Anterior cingulate cortex (tissue), 58 donors: ENCODE data around the gene RBFOX2.

Source experiments
- DNase-seq, 58 donors: peaks; one replicate each; lab custom pipeline; 2025; lab: John Stamatoyannopoulos, UW

Gene RBFOX2

DNA sequence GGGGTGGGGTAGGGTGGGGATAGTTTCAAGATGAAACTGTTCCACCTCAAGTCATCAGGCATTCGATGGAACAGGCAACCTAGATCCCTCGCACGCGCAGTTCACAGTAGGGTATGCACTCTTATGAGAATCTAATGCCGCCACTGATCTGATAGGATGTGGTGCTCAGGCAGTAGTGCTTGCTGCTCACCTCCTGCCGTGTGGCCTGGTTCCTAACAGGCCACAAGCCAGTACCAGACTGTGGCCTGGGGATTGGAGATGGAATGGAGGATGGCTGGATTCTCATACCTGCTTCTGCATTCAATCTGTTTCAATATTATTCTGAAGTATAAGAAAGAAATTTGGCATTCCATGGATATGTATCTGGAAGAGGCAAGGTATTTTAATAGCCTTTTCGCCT lies 73.1 kb downstream of the RBFOX2 start:
- DNase-seq = no peak

DNA sequence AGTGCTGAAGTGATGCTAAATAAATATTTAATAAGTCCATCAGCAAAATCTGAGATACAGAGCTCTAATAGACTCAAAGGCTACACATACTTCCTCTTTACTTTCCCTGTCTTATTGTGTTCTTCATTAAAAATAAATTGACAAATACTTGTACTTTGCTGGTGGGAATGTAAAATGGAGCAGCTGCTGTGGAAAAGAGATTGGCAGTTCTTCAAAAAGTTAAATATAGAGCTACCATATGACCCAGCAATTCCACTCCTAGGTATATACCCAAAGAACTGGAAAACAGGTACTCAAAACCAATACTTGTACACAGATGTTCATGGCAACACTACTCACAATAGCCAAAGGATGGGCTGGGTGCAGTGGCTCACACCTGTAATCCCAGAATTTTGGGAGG lies 76.0 kb downstream of the RBFOX2 start:
- no peak for DNase-seq

DNA sequence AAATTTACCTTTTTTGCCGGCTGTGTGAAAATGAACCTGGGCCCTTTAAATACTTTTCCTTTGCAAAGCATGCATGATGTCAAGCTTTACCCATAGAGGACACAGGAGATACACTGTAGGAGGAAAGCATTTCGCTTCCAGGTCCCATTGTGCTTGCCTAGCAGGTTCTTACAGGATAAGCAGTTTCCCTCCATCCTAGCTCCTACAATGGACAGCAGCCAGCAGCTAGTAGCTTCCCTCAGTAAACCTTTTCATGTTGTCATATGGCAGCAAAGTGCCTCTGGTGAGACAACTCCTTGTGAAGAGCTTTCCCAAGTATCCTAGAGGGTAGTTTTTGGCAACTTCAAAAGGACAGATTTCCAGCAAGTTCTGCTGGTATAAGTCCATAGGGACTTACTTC lies 78.4 kb downstream of the RBFOX2 start:
- no peak for DNase-seq

DNA sequence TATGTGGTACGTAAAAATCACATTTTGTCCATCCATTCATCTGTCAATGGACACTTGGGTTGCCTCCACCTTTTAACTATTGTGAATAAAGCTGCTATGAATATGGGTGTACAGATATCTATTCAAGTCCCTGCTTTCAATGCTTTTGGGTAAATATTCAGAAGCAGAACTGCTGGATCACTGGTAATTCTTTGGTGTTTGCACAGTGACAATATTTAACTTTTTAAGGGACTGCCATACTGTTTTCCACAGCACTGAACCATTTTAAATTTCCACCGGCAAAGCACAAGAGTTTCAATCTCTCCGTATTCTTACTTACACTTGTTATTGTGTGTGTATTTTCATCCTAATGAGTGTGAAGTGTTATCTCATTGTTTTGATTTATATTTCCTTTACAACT lies 79.4 kb downstream of the RBFOX2 start:
- no peak for DNase-seq

DNA sequence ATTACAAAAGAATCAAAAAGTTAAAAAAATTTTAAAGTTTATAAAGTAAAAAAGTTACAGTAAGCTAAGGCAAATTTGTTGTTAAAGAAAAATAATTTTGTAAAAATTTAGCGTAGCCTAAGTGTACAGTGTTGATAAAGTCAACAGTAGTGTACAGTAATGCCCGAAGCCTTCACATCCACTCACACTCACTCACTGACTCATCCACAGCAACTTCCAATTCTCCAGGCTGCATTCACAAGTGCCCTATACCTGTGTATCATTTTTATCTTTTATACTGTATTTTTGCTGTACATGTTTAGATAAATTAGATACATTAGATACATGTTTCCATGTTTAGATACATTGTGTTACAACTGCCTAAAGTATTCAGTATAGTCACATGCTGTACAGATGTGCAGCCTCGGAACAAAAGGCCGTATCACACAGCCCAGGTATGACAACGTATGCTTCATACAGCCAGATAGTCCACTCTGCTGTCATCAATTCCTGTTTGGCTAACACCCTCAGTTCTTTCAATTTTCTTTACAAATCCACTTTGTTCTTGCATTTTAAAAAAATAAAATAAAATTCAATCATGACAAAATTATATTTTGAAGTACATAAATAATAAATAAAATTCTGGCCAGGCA lies 80.7 kb downstream of the RBFOX2 start:
- DNase-seq = no peak

DNA sequence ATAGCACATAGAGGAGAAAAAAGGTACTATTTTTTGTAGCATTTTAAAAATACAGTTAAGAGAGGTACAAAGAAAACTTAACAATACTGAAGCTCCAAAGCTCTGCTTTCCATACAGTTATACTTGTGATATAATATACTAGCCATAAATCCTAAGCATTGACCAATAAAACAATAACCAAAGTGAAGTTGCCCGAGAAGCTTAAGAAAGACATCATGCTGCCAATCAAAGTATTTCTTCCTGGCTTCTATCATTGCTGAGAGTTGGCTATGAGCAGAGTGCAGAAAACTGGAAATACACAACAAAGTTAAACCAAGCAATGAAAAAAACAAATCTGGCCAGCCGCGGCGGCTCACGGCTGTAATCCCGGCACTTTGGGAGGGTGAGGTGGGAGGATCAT lies 84.2 kb downstream of the RBFOX2 start:
- DNase-seq = no peak

DNA sequence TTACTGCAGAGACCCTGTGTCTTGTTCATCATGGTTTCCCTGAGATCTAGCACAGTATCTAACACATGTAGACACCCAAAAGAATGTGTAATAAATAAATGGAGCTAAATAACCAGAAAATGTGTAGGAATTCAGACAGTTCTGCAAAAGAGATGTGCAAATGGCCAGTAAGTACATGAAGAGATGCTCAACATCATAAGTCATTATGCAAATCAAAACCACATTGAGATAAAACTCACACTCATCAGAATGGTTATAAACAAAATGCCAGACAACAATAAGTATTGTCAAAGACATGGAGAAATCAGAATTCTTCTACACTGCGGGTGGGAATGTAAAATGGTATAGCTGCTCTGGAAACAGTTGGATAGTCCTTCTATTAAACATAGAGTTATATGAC lies 88.5 kb downstream of the RBFOX2 start:
- no peak for DNase-seq

DNA sequence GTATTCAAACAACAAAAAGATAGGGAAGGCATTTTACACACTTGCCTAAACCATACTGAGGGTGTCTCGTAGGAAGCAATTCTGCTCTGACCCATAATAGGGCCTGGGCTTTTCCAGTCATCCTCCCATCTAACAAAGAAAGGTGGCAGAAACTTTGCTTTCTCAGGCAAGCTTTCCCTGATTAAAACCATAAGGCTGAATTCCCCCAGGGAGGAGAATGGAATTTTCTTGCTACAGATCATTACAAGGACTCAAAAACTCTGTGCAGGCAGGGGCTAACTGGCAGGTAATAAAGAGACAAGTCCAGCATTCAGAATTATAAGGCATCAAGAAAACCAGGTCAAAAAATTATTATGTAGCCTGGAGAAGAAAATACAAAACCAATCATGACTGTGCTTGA lies 90.4 kb downstream of the RBFOX2 start:
- no peak for DNase-seq

DNA sequence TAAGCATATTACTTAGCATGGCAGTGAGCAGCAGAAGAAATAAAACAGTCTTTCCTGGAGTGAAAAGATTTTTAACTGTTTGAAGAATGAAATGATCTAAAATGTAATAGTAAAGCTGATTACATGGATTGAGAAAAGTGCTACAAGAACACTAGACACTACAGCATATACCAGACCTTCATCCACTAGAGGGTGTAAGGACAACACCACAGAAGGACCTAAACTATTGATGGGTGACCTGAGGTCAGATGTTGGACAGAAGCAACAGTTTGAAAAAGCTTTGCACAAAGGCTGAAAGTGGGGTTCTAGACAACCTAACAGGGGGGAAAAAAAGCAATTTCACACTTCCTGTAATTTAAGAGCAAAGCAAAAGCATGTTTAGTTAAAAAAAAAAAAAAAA lies 97.7 kb downstream of the RBFOX2 start:
- DNase-seq = peak in 6 of 58 donors; percentile 7 to 42 (median 18)

DNA sequence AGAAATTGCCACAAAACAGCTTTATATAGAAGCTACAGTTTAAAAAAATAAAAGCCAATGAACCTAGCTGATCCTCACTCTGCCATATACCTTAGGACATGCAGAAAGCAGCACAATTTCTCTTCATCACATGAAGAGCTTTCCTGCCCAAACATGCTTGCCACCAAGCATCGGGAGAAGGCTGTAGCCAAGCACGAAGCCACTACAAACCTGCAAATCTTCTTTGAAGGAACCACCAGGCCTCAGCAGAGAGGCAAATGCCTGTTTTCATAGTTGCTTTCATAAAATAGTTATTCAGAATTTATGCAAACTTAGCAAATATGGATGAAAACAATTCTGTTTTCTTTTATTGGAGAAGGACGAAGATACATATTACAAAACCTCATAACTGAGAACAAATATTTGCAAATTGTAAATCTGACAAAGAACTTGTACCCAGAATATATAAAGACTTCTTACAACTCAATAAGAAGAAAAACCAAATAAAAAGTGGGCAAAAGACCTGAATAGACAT lies 100.3 kb downstream of the RBFOX2 start:
- DNase-seq = no peak

DNA sequence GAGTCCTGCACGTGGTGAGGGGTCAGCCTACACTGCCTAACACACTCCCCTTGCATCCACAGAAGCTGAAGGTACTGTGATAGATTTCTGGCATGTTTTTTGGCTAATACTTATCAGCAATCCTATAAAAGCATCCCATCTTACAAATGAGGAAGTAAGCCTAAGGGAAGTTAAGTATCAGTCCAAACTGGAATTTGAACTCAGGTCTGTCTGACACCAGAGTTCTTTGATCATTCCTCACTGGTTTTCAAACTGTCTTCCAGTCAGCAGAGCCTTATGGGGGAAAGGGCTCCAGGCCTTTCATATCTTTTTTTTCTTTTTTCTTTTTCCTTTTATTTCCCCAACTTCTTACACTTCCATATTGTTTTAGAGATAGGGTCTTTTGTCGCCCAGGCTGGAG lies 105.6 kb downstream of the RBFOX2 start:
- no peak for DNase-seq

DNA sequence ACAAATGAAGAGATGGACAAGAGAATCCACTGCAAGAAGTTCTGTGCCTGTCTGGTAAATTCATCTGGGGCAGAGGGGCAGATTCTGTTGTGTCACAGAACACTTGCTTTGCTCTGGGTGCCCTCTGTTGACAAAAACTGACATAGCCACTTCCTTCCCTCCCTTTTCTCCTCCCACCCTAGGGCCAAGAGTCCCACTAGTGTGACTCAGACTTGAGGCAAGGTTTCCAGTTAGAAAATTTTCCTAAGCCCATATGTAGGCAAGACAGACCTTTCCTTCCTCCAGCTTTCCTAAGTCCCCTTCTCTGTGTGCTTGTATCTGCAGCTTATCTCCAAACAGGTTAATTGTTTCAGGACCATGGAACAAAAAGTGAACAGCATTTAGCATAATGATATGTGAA lies 106.8 kb downstream of the RBFOX2 start:
- peak in 28 of 58 donors; percentile 2 to 40 (median 15) for DNase-seq

DNA sequence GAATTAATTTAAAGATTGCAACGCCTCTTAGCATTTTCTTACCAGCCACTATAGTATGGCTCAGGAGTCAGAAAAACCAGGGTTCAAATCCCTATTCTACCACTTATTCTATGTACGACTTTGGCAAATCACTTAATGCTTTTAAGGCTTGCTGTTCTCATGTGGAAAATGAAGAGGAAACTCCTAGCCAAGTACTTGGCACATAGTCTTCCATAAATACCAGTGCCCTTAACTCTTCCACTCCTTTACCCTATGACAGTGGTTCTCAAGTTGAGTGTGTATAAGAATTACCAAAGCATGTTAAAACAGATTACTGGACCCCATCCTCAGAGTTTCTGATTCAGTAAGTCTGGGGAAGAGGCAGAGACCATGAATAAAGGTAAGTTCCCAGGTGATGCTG lies 107.6 kb downstream of the RBFOX2 start:
- DNase-seq = no peak

DNA sequence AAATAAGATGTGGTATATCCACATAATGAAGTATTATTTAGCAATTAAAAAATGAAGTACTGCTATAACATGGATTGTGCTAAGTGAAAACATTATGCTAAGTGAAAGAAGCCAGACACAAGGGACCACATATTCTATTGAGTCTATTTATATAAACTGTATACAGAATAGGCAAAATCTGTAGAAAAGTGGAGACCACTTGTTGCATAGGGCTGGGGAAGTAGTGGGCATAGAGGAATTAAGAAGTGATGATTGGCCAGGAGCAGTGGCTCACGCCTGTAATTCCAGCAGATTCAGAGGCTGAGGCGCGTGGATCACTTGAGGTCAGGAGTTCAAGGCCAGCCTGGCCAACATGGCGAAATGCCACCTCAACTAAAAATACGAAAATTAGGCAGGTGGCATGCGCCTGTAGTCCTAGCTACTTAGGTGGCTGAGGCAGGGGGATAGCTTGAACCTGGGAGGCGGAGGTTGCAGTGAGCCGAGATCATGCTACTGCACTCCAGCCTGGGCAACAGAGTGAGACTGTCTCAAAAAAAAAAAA lies 109.6 kb downstream of the RBFOX2 start:
- DNase-seq = no peak

DNA sequence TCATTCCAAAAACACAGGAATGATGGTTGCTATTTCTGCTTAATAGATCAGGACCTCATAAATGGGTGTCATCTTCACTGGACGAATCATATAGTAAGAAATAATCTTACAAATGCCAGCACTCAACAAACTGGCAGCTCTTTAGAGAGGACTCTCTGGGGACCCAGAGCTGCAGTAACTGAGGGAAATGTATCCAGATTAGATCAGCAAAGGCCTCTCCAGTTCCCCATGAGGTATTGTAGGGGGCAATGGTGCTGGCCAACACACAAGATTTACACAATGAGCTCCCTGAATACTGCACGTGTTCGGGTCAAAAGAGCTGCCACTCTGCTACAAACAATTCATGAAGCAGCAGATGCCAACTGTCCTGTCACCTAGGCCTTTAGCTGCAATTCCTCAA lies 110.2 kb downstream of the RBFOX2 start:
- peak in 4 of 58 donors; percentile 8 to 28 (median 20) for DNase-seq

DNA sequence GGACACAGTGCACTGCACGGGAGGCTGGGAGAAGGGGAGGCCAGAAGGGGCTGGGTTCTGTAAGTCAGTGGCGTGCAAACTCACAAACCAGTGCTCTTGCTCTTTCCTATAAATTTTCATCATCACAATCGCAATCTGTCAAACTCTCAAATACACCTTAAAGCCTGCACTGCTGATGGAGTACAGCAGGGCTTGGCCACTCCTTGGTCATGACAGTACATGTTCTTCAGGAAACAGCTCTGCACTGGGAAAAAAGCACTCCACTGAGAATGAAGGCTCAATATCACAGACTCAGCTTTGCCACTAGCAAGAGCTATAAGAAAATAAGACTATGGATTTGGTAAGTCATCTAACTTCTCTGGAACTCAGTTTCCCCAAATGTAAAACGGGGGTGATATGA lies 111.0 kb downstream of the RBFOX2 start:
- no peak for DNase-seq

DNA sequence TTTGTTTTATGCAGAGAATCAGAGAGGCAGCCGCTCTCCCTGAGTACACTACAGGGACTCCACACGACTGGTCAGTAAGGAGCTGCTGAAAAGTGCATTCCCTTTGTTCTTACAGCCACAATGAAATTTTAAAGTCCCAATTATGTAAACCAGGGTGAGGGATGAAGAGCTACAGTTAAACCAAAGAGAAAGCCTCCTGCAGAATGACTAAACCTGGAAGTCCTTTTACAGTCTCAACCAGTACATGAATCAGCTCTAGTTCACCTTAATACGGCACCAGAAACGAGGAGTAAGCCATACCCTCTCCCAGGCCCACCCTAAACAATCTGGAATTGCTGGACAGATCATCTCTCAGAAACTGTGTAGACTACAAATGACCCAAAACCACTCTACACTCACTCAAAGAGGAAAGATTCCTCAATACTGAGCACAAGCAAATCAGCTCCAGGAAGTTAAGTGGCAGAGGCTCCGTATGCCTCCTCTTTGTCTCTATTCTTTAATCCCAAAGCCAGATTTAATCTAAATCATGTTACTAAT lies 113.1 kb downstream of the RBFOX2 start:
- peak in 3 of 58 donors; percentile 2 to 21 (median 9) for DNase-seq

DNA sequence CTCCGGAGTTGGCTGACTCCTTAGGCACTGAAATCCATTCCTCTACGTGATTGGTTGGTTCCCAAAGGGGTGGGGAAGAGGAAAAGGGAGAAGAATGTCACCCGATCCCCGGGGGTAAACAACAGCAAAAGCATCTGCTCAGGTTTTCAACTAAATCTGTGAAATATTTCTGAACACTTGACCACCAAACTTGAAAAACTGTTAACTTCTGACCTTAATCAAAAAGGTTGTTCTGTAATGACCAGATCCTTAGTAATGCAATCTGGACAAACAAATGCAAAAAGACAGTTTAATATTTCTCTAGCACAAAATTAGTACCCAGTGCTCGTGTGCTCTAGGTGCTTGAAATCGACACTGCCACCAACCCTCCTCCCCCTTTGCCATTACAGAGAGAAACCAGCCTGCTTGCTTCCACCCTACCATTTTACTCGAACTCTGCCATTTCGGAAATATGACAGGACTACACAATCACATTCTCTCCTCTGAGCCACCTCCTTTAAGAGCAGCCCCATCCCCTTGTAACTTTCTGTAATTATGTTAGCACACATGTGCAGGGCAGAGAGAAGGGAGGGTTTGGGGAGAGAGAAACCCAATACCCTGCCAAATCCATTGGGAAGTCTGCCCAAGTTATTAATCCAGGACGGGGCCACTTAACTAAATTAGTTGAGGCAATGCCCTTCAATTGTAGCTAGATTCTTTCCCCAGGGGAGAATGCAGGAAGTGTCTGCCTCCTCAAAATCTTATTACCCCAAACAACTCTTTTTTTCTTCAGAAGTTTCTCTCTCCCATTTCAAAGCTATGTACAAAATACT lies 113.8 kb downstream of the RBFOX2 start:
- DNase-seq = peak in 51 of 58 donors; percentile 9 to 92 (median 61)

DNA sequence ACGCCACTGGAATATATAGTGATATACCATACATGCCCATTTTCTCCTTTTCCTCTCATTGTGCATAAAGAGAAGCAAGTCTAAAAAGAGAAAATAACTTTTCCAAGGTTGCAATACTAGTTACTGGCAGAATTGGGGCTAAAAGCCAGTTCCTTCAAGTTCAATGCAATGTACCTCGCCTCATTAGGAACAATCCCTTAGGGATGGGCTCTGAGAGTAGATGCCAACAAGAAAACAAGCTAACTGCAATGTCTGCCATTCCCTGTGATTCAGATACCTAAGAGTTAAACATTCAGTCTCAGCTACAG lies 114.3 kb downstream of the RBFOX2 start:
- no peak for DNase-seq

DNA sequence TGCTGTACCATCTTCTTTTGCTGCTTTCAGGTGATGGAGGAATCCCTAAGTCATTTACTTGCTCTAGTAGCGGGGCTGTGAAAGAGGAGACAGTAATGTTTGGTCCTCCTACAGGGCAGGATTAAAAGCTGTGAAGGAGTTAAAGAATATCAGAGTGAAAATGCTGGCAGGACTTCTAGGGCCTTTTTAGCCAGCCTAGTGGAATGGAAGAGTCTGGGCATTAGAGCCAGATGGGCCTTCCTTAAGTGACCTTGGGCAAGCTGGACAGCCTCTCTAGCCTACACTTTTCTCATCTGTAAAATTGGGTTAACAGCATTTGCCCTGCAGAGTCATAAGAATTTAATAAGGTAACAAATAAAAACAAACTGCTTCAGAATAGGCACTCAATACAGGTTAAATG lies 114.7 kb downstream of the RBFOX2 start:
- peak in 1 of 58 donors; percentile 18 for DNase-seq

DNA sequence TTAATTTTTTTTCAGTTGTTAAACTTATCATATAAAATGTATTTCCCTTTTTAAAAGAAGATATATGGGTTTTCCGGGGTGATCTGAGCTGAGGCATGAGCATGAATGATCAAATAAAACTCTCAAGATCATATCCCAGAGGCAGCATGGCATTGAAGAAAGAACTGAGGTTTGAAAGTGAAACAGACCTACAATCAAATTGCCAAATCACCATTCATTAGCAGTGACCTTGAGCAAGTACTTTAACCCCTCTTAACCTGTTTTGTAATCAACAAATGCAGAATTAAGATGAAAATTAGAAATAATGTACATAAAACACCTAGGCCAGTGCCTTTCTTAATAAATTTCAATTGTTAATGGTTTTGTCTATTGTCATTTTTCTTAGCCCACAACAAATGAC lies 116.0 kb downstream of the RBFOX2 start:
- no peak for DNase-seq

DNA sequence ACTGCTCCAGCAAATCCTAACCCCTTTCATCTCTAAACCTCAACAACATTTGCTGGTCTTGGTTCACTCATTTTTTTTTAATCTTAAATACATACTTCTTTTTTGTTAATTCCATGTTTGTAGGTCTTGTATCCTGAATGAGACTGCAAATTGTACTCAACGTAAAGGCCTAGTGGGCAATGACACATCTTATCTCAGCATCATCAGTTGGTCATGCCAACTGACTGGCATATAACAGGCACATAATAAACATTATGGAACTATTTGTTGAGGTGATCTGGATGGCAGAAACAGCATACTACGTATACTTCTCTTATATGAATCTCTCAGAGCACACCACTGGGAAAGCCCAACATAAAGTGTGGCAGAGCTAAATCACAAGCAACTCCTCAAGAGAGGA lies 116.7 kb downstream of the RBFOX2 start:
- no peak for DNase-seq
